Liver (tissue), 9 donors: ENCODE data around the gene TACC2. TPM values are rescaled to one million over a fixed set of nuclear protein-coding genes. Genes with fewer than 3 reads are reported as not detected.

ENCODE experiments used
- DNase-seq: peaks from one replicate; pipeline ENCODE4 v3.0.0-alpha.2; 2017; ENCODE audit warnings: low spot score
- H3K27ac ChIP-seq, 2 donors: one replicate each; pipeline ENCODE4 v1.7.0; 2013; ENCODE audit warnings: inconsistent platforms in 2 of 2, low read length in 2 of 2, control low read depth in 1 of 2, low read depth in 1 of 2, mild to moderate bottlenecking in 1 of 2
- H3K27me3 ChIP-seq, 4 donors: one replicate each; pipeline versions ENCODE4 v1.6.1 to v1.7.0; 2013; ENCODE audit warnings: low read length in 3 of 4, inconsistent platforms in 1 of 4, mild to moderate bottlenecking in 1 of 4, moderate library complexity in 1 of 4; ENCODE audit not compliant: control insufficient read depth in 4 of 4, insufficient read depth in 4 of 4
- H3K36me3 ChIP-seq, 4 donors: one replicate each; pipeline versions ENCODE4 v1.6.1 to v1.7.0; 2013; ENCODE audit warnings: low read length in 3 of 4, mild to moderate bottlenecking in 3 of 4, low read depth in 1 of 4, moderate library complexity in 1 of 4; ENCODE audit not compliant: control insufficient read depth in 4 of 4, insufficient read depth in 3 of 4
- H3K4me1 ChIP-seq, 4 donors: one replicate each; pipeline versions ENCODE4 v1.6.1 to v1.7.0; 2013; ENCODE audit warnings: low read length in 3 of 4, mild to moderate bottlenecking in 3 of 4, moderate library complexity in 1 of 4; ENCODE audit not compliant: control insufficient read depth in 4 of 4, insufficient read depth in 4 of 4
- H3K4me3 ChIP-seq, 3 donors: one replicate each; pipeline versions ENCODE4 v1.6.1 to v1.7.0; 2013; ENCODE audit warnings: low read length in 3 of 3, control low read depth in 1 of 3, low read depth in 1 of 3, mild to moderate bottlenecking in 1 of 3
- H3K9ac ChIP-seq, 2 donors: one replicate each; pipeline ENCODE4 v1.7.0; 2013; ENCODE audit warnings: low read length in 2 of 2, mild to moderate bottlenecking in 2 of 2, moderate library complexity in 2 of 2, control low read depth in 1 of 2, low read depth in 1 of 2
- H3K9me3 ChIP-seq, 4 donors: one replicate each; pipeline versions ENCODE4 v1.6.1 to v1.7.0; 2013; ENCODE audit warnings: low read length in 3 of 4; ENCODE audit not compliant: control insufficient read depth in 4 of 4
- ATF3 ChIP-seq: IDR thresholded peaks from 2 replicates; pipeline ENCODE4 v1.6.1; 2016; ENCODE audit warnings: antibody characterized with exemption
- CTCF ChIP-seq: fragments of 150-350 bp; IDR thresholded peaks from 2 replicates; pipeline ENCODE4 v1.5.1; 2017; ENCODE audit warnings: improper control_type of control experiment, low read depth, low read length; ENCODE audit not compliant: missing input control
- EGR1 ChIP-seq, 2 donors: IDR thresholded peaks; 2 replicates each; pipeline ENCODE4 v1.6.1; 2016 to 2018; ENCODE audit warnings: antibody characterized with exemption in 2 of 2, low read depth in 2 of 2
- FOXA2 ChIP-seq: IDR thresholded peaks from 2 replicates; pipeline ENCODE4 v1.6.1; 2016; ENCODE audit warnings: antibody characterized with exemption
- GABPA ChIP-seq, 2 donors: IDR thresholded peaks in 1 of 2; conservative IDR thresholded peaks in 1 of 2; 2 replicates each; pipeline ENCODE4 v1.6.1; 2016; ENCODE audit warnings: antibody characterized with exemption in 2 of 2, mild to moderate bottlenecking in 1 of 2, moderate library complexity in 1 of 2
- HNF4A ChIP-seq, 2 donors: conservative IDR thresholded peaks; 2 replicates each; pipeline ENCODE4 v1.6.1; 2016; ENCODE audit warnings: antibody characterized with exemption in 2 of 2, mild to moderate bottlenecking in 2 of 2
- HNF4G ChIP-seq: IDR thresholded peaks from 2 replicates; pipeline ENCODE4 v1.6.1; 2016; ENCODE audit warnings: antibody characterized with exemption
- JUND ChIP-seq, 2 donors: IDR thresholded peaks; 2 replicates each; pipeline ENCODE4 v1.6.1; 2016; ENCODE audit warnings: antibody characterized with exemption in 2 of 2
- MAX ChIP-seq: IDR thresholded peaks from 2 replicates; pipeline ENCODE4 v1.6.1; 2016; ENCODE audit warnings: antibody characterized with exemption
- RAD21 ChIP-seq, 2 donors: IDR thresholded peaks; 2 replicates each; pipeline ENCODE4 v1.6.1; 2016; ENCODE audit warnings: antibody characterized with exemption in 2 of 2, mild to moderate bottlenecking in 2 of 2
- REST ChIP-seq: IDR thresholded peaks from 2 replicates; pipeline ENCODE4 v1.6.1; 2016; ENCODE audit warnings: antibody characterized with exemption, mild to moderate bottlenecking
- RXRA ChIP-seq, 2 donors: IDR thresholded peaks; 2 replicates each; pipeline ENCODE4 v1.6.1; 2017 to 2018; ENCODE audit warnings: antibody characterized with exemption in 2 of 2, mild to moderate bottlenecking in 1 of 2
- SP1 ChIP-seq: IDR thresholded peaks from 2 replicates; pipeline ENCODE4 v1.6.1; 2018; ENCODE audit warnings: antibody characterized with exemption, mild to moderate bottlenecking
- YY1 ChIP-seq: IDR thresholded peaks from 2 replicates; pipeline ENCODE4 v1.6.1; 2016; ENCODE audit warnings: antibody characterized with exemption, mild to moderate bottlenecking
- ZBTB33 ChIP-seq: IDR thresholded peaks from 2 replicates; pipeline ENCODE4 v1.6.1; 2016; ENCODE audit warnings: antibody characterized with exemption
- WGBS: extraction: QIAGEN DNeasy Blood & Tissue Kit; methylation state at CpG from one replicate; pipeline ENCODE4 v1.1.7; 2013; 5-methylcytosine and 5-hydroxymethylcytosine counted together
- polyA plus RNA-seq, 2 donors: library from polyadenylated mRNA; stranded (reverse) in 1 of 2; unstranded in 1 of 2; fragments of 200-250 nt in 1 of 2; fragments of >200 nt in 1 of 2; fragmentation: Nextera tagmentation in 1 of 2; extraction: Ambion mirVana in 1 of 2; gene quantifications; one replicate each; pipeline versions ENCODE4 v1.2.1 to v1.2.3, GENCODE V29; 2013 to 2015
- total RNA-seq, 2 donors: library from RNA; depleted of rRNA; stranded (reverse); fragments of >200 nt; gene quantifications; one replicate each; pipeline ENCODE4 v1.2.3, GENCODE V29; 2014
- donor health status: healthy.
- donor health status: healthy.
- donor health status: healthy.
- donor health status: healthy.
- donor health status: healthy.

The TACC2 gene
- total and polyA plus RNA-seq, 4 donors: 1.5 to 9.1 (median 7.8) TPM

GRCh38 chr10:122128357-122128756 is 139.4 kb downstream of the TACC2 start:
- no peaks in the 10 kb centered on the region for H3K27me3 ChIP-seq
- 91% methylated on average over 5 of the region's 5 CpGs for WGBS
- H3K36me3 ChIP-seq: peaks cover 0 to 3% (median 0%) of the 10 kb centered on the region in 4 donors
- no peak for DNase-seq
- H3K4me1 ChIP-seq: no peaks in the 10 kb centered on the region
- H3K9ac ChIP-seq: no peak overlapping the region
- no peak overlapping the region for H3K4me3 ChIP-seq
- TF ChIP-seq HNF4G (no peak), JUND (IDR thresholded peaks at IDR 0.05) (peak; percentile 85 to 88), ATF3 (no peak), EGR1 (IDR thresholded peaks at IDR 0.05; ENCODE audit: low read depth in 2 of 2) (no peak), YY1 (no peak), RAD21 (IDR thresholded peaks at IDR 0.05) (peak in 1 of 2 donors; percentile 10), GABPA (IDR thresholded peaks at IDR 0.05 in 1 of 2, conservative IDR thresholded peaks at IDR 0.05 in 1 of 2) (no peak)
- no peak overlapping the region for H3K27ac ChIP-seq
- no peaks in the 10 kb centered on the region for H3K9me3 ChIP-seq

GRCh38 chr10:122130474-122131110 is 141.6 kb downstream of the TACC2 start:
- no peaks in the 10 kb centered on the region for H3K4me1 ChIP-seq
- no peaks in the 10 kb centered on the region for H3K27me3 ChIP-seq
- TF ChIP-seq ATF3: no peak
- TF ChIP-seq ZBTB33: no peak
- 91% methylated on average over 8 of the region's 8 CpGs for WGBS
- no peak overlapping the region for H3K4me3 ChIP-seq
- H3K36me3 ChIP-seq: peaks cover 0 to 9% (median 4%) of the 10 kb centered on the region in 4 donors
- no peak overlapping the region for H3K9ac ChIP-seq
- DNase-seq: no peak
- no peak overlapping the region for H3K27ac ChIP-seq
- H3K9me3 ChIP-seq: no peaks in the 10 kb centered on the region

GRCh38 chr10:122132331-122132755 is 143.4 kb downstream of the TACC2 start:
- no peak for DNase-seq
- Histone ChIP-seq H3K9me3 (no peaks in the 10 kb centered on the region), H3K4me1 (no peaks in the 10 kb centered on the region), H3K9ac (no peak overlapping the region), H3K27me3 (no peaks in the 10 kb centered on the region), H3K27ac (no peak overlapping the region), H3K4me3 (no peak overlapping the region), H3K36me3 (peaks cover 0 to 10% (median 4%) of the 10 kb centered on the region in 4 donors)
- WGBS: 90% methylated on average over 15 of the region's 15 CpGs
- TF ChIP-seq SP1 (no peak), YY1 (no peak), RAD21 (IDR thresholded peaks at IDR 0.05) (no peak), JUND (IDR thresholded peaks at IDR 0.05) (no peak), HNF4A (conservative IDR thresholded peaks at IDR 0.05) (no peak), ATF3 (no peak), REST (no peak), MAX (no peak), GABPA (IDR thresholded peaks at IDR 0.05 in 1 of 2, conservative IDR thresholded peaks at IDR 0.05 in 1 of 2) (no peak), ZBTB33 (no peak), CTCF (no peak), FOXA2 (no peak), RXRA (IDR thresholded peaks at IDR 0.05) (no peak)
